ENCODE data around the gene RTP3.

Gene RTP3

DNA sequence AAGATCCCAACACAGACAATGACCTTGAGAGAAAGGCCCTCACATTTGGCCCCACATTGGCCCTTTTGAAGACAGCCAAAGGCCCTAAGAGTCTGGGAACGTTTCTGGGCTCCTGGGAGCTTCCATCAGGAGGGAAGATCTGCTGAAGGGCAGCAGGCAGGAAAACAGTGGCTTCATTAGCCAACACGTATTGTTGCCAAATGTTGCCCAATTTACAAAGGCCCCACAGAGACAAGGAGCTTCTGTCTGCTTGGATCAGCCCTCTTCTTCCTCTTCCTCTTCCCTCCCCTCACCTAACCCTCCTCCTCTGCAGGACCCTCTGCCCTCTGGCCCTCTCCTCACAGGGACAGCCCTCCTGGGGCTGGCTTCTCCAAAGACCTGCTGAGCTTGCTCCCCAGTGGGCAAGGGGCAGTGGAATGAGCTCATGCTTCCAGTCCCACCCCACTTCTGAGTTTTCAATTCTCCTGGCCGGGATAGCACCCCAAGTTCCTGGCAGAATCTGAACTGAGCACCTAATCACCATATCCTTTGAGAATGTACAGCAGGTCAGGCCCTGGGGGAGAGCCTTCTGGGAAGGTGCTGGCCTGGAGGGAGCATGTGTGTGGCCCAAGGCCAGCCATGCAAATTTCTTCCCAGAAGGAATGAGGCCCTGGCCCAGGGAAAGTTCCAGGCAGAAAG is 28.0 kb upstream of the RTP3 start:
- no peak for DNase-seq

DNA sequence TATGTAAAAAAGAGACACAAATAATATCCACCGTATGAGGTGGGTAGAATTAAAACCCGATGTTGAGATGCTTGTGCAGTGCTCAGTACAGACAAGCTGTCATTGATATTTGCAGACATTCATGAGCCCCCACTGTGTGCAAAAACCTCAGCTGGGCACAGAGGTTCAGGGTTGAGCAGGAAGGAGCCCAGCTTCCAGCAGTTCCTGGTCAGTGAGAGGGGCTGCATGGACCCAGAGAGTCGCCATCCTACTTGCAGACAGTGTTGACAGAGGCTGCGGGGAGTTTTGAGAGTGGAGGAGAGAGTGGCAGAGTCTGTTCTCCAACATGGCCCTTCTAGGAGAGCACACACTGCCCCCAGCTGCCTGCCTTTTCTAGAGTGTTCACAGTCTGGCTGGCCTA is 26.9 kb upstream of the RTP3 start:
- DNase-seq: no peak

DNA sequence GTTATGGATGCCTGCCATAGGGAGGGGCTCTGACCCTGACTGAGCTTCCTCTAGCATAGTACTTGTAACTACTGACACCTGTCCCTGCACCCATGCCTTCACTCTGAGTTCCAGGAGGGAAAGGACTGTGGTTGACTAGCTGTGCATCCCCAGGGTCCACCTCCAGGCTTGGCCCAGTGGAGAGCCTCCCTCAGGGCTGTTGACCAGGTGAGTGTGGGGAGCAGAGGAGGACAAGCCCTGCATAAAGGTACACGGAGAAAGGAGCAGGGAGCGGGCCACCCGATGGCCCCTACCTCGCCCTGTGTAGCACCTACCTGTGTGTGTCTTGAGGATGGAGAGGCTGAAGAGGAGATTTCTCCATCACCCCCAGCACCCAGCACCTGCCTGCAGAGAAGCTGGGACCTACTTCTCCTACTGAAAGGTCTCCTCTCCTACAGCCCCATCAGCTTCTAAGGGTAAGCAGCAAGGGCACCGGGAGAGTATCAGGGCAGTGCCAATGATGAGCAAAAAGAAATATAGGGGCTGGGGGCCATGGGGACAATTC is 26.3 kb upstream of the RTP3 start:
- no peak for DNase-seq

DNA sequence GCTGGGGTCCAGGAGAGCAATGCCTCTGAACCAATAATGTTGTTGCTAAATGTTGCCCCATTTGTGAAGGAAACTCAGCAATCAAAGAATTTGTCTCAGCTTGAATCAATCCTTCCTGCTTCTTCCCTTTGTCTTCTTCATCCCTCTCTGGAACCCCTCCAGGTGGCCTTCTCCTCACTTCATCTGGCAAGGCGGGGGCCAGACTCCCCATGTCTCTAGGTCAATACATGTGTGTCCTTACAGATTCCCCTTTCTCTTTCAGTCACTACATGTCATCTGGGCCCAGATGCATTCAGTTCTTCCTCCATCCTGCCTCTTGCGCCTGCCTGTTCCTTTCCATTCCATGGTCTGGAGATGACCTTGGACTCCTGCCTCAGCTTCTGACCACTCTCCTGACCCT is 25.0 kb upstream of the RTP3 start:
- no peak for DNase-seq

DNA sequence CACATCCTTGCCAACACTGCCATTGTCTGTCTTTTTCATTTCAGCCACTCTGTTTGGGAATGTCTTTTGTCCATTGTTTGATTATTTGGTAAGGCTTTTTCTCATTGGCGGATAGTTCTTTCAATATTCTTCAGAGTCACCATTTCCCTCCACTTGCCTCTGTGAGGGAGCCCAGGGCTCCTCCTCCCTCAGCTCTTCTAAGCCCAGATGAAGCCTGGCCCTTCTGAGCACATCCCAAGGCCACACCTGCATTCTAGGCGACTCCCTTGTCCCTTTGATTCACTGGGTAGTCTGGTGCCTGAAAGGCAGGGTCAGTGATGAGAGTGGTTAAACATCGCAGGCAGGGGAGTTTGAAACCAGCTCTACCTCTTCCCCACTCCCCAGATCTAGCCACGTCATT is 20.6 kb upstream of the RTP3 start:
- no peak for DNase-seq

DNA sequence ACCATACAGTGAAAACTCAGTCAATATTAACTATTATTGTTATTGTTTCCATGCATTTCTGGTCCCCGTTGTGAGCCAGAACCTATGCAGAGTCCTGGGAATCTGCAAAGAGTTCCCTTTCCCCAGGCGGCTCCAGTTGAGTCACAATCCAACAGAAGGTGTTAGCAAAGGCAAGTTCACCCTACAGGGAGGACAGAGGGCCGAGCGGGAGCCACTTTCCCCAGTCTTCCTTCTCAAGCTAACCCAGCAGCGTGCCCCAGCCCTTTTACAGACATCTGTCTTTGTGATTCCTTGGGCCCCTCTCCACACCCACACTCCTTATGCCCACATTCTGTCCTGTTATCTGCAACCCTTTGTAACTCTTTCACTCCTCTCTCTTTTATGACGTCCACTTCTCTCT is 20.0 kb upstream of the RTP3 start:
- no peak for DNase-seq

DNA sequence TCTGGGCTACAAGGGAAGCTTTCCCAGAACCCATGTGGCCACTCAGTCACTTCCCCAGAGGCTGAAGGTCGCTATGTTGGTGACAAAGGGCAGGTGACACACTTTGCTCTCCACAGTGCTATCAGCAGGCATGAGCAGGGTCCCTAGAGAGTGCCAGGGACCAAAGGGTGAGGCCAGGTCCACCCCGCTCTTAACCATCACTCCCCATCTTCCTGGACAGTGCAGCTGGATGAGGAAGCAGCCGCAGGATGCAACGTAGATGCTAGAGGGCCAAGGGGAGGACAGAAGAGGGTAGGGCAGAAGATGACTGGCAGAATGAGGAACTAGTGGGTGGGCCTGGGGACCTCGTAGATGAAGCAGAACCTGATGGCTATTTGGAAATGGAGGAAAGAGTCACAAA is 19.4 kb upstream of the RTP3 start:
- no peak for DNase-seq

DNA sequence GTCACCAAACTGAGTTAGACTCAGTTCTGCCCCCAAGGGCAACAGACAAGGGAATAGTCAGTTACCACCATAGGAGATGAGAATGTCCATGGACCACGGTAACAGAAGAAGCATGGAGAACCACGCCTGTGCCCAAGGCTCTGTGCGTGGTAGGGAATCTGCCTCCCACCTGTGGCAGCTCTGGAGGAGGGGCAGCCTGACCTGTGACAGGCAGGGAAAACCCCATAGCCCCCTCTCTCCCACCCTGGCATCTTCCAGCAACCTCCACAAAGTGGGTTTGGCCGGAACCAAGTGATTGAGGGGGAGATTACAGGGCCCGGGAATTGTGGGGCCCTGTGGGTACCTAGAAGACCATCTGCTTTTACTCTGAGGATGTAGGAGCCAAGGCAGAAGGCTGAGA is 18.8 kb upstream of the RTP3 start:
- no peak for DNase-seq

DNA sequence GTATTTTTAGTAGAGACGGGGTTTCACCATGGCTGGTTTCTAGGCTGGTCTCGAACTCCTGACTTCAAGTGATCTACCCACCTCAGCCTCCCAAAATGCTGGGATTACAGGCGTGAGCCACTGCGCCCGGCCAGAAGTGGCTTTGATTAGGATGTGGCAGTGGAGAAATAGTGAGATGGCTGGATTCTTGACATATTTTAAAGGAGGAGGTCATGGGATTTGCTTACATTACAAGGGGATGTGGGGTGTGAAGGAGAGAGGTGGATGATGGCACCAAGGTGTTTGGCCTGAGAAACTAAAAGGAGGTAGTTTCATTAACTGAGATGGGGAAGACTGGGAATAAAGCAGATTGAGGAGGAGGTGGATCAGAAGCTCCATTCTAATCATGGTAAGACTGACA is 18.1 kb upstream of the RTP3 start:
- no peak for DNase-seq

DNA sequence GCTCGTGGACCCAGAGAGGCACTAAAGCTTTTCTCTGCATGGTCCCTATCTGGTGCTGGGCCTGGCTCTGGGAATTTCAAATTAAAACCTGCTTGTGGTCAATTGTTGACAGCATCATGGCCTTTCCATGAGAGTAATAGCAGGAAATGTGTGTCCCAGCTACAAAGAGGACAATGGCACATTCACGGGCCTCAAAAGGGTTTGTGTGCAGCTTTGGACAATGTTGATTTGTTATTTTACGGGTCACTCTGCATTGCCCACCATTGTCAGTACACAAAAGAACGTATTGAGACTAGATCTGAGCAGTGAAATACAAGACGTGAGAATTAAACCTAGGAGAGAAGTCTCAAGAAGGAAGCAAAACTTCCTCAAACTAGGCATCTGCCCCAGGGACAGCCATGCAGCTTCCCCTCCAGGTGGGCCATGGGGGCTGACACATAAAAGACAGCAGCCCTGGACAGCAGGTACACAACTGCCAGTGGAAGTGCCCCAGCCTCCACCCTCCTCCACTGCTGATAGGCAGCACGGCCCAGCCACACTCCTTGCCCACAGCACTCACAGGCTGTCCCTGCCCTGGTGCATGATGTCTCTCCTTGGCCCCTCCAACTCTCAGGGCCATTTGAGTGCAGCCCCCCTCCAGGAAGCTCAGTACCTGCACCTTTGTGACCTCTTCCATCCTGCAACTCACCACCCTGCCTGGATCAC is 17.1 kb upstream of the RTP3 start:
- DNase-seq: no peak

DNA sequence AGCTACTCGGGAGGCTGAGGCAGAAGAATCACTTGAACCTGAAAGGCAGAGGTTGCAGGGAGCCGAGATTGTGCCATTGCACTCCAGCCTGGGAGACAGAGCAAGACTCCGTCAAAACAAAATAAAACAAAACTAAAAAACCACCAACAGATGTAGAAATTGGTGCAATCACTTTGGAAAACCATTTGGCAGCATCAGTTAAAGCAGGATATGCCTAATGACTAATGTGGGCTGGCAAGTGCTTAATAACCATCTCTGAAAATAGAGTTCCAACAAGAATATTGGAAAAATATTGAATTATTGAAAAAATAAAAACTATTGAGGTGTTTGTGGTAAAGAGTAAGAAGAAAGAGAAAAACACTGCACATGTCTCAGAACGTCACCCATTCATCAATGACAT is 16.1 kb upstream of the RTP3 start:
- no peak for DNase-seq

DNA sequence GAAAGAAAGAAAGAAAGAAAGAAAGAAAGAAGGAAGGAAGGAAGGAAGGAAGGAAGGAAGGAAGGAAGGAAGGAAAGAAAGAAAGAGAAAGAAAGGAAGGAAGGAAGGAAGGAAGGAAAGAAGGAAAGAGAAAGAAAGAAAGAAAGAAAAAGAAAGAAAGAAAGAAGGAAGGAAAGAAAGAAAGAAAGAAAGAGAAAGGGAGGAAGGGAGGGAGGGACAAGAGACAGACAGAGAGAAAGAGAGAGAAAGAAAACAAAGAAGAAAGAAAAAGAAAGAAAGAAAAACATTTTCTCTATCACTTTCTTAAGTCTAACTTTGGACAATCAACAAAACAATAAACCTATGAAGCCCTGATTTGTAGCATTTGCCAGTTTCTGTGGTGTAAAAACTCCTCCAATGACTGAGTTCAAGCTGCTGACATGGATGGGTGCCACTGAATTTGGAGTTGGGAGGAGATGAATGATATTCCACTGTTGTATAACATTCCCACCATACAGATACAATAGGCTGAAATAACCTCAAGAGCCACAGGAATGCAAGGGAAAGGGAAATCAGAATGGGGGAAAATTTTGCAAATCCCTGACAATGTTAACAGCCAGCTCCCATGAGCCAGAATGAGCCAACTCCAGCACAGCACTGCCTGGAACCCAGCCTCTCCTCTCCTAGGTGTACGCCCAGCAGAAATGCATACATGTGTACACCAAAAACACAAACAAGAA is 15.0 kb upstream of the RTP3 start:
- DNase-seq: no peak

DNA sequence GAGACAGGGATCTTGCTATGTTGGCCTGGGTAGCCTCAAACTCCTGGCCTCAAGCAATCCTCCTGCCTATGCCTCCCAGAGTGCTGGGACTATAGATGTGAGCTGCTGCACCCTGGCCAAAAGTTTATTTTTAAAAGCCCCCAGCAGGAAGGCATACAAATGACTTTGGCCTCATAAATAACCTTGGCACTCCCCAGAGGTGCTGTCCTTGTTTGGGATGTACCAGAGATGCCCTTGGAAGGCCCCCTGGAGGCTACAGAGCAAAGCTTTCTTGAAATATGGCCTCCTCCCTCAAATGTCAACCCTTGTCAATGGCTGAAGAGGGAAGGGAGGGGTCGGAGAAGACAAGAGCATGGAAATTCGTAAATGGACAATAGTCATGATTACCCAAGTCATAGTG is 14.0 kb upstream of the RTP3 start:
- DNase-seq: no peak

DNA sequence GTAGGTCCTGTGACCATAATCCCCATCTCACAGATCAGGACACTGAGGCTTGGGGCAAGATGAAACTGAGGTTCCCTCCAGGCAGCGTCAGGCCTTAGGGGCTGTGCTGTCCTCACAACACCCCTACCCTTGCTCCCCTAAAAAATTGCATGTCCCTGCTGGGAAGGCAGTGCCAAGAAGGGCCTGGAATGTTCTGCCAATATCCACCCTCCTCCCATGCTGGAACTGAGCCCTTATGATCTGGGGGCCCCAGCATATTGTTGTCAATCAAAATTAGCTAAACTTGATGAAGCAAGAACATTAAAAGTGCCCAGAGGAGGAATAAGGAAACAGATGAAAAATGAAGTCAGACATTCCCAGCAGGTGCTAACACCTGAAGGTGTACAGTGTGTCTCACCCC is 13.4 kb upstream of the RTP3 start:
- DNase-seq: no peak

DNA sequence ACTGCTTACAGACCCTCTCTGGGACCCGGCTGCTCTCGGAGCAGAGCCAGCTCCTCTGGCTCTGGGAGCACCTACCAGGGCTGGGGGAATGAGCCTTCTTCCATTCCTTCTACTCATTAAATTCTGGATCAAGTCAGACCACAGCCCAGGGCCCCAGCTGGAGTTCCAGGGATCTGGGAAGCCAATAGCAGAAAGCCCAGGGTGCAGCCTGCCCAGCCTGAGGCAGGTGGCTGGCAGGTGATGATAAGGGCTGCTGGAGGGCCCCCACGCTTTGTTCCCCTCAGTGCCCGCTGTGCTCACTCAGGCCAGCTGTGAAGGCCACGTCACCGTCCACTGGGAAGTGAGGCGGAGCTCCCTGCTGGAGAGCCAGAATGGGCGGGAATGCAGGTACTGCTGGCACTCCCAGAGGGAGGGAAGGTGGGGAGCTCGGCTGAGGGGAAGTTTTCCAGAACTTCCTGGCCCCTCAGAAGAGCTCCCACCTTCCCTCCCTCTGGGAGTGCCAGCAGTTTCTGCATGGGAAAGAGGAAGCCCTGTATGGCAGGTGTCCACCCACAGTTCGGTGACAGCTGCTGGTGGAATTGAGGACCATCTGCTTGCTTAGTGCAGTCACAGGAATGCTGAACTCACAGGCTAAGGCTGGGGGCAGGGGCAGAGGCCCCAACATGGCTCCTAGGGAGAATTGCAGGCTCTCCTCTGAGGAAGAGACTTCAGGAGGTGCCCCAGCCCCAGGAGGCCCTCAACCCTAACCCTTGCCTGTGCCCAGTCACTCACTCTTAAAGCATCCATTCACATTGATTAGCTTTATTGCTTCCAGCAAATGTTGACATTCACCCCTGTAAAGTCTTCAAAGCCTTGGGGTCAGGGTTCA is 12.6 kb upstream of the RTP3 start:
- peak; percentile 62 for DNase-seq

DNA sequence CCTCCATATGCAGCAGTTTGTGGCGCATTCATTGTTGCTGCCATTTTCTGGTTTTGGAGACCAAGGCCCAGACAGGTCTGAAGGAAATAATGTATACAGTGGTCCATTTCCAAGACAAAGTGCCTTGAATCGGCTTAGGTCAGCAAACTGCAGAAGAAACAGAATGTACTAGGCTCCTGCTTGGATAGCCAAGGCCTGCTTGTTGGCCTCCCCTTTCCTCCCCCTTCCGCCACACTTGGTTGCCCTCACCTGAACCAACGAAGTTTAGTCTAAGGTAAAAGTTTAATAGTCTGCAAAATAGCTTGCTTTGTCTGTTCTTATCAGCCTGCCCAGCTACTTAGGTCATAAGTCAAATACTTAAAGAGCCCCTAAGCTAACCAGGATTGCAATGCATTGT is 12.0 kb upstream of the RTP3 start:
- no peak for DNase-seq

DNA sequence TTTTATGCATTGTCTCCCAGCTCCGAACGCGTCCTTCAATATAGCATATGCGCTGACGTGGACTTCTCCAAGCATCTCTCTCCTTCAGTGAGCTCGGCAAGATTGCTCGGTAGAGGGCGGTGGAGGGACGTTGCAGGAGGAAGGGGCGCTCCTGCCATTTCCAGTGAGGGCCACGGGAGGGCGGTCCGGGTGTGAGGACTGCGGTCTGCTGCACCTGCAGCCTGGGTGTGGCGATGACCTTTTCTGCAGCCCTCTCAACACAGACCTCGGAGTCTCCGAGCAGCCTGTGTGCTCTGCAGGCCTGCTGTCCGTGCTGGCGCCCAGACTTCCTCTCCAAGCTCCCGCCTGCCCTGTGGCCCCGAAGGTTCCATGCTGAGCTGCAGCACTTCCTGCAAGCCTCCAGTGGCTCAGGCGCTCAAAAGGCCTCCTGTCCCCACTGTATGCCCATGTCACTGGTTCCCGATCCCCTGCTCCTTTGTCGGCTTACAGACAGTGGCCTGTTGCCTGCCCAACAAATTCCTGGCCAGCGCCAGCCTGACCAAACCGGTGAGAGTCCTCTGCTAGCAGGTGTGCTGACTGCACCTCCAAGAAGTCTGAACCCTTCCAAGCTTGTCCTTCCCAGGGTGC is 8.9 kb upstream of the RTP3 start:
- DNase-seq: peak; percentile 93

DNA sequence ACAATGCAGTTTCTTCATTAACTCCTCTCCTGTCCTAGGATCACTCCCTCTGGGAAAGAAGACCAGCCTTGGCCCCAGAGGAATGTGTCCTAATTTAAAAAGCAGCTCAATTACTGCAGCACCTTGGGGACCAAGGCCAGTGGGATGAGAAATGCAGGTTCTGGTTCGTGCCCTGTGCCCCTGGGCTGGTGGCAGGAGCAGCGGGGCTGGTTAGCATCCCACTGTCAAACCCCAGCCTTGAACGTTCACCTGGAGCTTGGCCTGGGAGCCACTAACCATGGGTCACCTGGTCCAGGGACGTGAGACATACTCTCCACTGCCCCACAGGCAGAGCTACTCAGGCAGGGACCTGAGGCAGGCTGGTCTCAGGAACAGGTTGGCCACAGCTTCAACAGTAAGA is 8.4 kb upstream of the RTP3 start:
- DNase-seq: no peak

DNA sequence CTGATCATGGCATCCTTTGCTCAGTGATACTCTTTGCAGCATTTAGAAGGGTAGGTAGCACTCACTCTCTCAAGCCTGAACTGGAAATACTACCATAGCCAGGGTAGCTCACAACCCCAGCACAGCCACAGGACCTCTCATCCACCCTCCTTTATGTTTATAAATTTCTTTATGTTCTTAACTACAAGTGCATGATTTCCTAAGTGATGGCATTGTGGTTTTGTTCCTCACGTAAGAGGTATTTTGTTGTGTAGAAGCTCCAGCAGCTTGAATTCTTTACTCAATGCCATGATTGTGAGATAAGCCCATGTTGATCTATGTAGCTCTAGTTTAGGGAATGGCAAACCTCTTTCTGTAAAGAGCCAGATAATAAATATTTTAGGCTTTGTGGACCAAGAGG is 7.9 kb upstream of the RTP3 start:
- no peak for DNase-seq

DNA sequence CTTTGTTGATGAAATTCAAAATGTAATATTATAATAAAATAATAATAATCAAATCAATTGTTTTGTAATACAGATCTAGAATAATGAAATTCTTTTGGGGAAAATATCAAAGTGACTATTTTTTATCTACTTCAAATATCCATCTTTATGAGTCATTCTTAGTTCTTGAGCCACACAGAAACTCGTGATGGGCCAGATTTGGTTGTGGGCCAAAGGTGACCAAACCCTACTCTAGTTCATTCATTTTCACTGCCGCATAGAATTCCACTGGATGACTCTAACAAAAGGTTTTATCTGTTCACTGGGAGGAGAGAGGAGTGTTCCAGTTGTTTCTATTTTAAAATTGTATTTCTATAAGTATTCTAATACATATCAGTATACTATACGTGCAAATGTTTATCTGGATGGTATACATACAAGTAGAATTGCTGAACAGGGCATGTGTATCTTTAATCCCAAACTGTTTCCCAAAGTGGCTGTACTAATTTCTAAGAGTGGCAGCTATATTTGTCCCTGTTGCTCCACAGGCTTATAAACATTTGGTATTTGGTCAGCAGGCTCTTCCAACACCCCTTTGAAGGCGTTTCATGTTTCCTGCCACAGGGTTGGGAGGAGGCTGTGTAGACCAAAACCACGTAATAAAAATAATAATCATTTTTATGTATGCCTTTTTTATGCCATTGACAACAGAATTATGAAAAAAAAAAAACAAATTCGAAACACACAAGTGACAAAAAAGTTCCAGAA is 7.3 kb upstream of the RTP3 start:
- no peak for DNase-seq
